GM10266 (cell line): ENCODE measurements around the gene MED13L.

Experiments
- DNase-seq: peaks from one replicate; pipeline ENCODE4 v3.0.0; 2012; ENCODE audit errors: extremely low spot score
- TF ChIP-seq, protein P1 (sequence below): IDR thresholded peaks from 2 replicates; pipeline ENCODE4 v1.5.1; 2012; ENCODE audit warnings: mild to moderate bottlenecking, low read depth; ENCODE audit not compliant: control insufficient read depth, insufficient read depth; ENCODE audit errors: missing control alignments

MED13L gene

DNA sequence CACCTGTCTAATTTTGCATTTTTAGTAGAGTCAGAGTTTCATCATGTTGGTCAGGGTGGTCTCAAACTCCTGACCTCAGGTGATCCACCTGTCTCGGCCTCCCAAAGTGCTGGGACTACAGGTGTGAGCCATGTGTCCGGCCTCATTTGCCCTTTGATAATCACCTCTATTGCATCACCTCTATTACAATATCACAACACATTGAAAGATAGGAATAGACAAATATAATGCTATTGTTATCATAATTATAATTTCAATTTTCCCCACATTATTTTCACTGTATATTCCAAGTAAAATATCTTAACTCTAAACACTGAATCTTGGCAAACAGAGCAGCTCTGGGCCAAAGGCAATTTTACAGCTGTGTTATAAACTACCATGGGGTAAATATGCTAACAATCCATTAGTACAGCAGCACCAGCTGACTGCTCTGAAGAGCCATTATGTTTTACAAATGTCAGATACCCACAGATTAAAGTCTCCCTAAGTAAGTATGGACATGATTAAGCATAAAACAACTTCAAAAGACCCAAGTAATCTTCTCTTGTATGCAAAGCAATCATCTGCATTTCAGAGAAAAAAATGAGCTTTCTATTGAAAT lies 173.2 kb downstream of the MED13L start:
- TF ChIP-seq, protein P1, sequence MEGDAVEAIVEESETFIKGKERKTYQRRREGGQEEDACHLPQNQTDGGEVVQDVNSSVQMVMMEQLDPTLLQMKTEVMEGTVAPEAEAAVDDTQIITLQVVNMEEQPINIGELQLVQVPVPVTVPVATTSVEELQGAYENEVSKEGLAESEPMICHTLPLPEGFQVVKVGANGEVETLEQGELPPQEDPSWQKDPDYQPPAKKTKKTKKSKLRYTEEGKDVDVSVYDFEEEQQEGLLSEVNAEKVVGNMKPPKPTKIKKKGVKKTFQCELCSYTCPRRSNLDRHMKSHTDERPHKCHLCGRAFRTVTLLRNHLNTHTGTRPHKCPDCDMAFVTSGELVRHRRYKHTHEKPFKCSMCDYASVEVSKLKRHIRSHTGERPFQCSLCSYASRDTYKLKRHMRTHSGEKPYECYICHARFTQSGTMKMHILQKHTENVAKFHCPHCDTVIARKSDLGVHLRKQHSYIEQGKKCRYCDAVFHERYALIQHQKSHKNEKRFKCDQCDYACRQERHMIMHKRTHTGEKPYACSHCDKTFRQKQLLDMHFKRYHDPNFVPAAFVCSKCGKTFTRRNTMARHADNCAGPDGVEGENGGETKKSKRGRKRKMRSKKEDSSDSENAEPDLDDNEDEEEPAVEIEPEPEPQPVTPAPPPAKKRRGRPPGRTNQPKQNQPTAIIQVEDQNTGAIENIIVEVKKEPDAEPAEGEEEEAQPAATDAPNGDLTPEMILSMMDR = no peak
- DNase-seq = no peak

DNA sequence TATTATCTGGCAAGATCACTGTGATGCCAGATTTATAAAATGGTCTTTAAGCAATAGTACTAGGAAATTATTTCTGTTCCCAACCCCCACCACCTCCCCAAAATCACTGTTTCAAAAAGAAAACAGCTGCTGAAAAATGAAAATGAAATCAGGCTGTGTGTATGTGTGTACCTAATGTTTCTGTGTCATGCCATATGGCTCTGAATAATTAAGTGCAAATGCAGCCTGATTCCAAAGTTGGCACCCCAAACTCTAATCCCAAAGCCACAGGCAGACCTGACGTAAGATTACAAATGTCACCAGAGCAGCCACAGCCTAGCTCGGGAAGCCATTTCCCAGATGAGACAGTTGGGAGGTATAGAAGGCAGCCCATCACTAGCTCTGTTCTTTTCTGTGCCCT lies 175.5 kb downstream of the MED13L start:
- DNase-seq = no peak
- TF ChIP-seq, protein P1 = no peak

DNA sequence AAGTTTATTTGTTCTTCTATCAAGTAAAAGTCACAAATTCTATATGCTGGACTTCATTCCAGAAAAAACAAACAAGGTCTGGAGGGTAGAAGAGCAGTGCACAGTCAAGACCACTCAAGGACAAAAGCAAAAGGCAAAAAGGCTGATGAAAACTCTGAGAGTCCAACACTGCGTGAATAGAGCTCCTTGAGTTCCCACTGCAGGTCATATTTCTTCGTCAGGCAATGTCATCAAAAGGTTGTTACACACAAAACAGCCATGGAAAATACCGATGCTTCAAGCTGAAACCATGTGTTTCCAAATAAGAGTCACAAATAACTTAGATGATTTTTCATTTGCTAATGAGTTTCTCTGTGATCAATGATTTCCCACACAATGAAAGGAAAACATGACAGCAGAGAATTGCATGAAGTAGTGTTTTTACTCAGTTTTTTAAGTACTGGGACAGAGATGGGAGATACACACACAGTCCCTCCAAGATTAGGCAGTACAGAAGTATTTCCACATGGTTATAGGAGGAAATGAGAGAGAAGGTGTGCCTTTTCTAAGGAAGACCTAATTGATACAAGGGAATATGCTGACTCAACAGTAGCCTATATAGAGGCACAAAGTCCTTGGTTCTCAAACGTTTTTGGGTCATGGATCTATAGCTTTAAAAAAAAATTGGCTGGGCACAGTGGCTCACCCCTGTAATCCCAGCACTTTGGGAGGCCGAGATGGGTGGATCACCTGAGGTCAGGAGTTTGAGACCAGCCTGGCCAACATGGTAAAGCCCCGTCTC lies 177.7 kb downstream of the MED13L start:
- no peak for DNase-seq
- TF ChIP-seq, protein P1 = no peak

DNA sequence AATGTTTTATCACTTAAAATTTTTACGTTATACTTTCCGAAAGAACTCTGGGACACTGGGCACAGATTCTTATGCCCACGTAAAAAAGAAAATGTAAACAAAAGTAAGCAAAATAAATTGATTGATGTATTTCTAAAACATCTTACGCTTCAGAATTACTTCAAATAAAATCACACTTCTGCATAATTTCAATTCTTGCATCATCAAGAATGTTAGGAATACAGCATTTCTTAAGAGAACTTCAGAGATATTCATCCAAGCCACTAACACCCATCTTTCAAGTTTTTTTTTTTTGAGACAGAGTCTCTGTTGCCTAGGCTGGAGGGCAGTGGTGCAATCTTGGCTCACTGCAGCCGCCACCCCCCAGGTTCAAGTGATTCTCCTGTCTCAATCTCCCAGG lies 180.6 kb downstream of the MED13L start:
- no peak for DNase-seq
- TF ChIP-seq, protein P1 = no peak

DNA sequence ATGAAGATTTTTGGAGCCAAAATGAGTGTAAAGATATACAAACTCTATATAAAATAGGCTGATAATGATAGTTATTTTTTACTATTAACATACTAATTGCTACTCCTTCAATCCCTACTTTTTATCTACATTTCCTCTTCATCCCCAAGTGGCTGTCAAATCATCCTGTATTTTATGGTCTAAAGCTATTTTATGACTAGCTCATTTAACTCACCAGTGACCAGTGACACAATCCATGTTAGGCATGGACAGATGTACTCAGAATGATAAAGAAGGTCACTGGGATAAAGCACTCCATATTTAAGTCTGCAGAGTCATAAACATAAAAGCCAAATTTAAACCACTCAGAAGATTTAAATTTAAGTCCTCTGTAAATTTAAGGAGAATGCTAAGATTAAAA lies 183.0 kb downstream of the MED13L start:
- DNase-seq = no peak
- TF ChIP-seq, protein P1 = no peak

DNA sequence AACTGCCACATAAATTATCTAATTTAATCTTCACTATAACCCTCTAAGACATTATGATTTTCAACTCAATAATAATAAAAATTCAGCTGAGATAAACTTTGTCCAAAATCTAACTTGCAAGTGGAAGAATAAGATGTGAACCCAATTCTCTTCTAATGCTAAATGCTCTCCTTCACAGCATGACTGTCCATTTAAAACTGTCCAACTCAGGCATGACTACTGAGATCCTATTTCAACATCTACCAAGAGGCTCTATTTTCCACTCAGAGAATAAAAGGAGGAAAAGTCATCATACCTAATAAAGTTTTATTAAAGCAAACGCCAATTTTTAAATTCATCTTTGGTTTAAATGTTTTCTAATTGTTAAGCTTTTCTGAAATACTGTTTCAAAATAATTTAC lies 183.6 kb downstream of the MED13L start:
- no peak for DNase-seq
- TF ChIP-seq, protein P1 = no peak

DNA sequence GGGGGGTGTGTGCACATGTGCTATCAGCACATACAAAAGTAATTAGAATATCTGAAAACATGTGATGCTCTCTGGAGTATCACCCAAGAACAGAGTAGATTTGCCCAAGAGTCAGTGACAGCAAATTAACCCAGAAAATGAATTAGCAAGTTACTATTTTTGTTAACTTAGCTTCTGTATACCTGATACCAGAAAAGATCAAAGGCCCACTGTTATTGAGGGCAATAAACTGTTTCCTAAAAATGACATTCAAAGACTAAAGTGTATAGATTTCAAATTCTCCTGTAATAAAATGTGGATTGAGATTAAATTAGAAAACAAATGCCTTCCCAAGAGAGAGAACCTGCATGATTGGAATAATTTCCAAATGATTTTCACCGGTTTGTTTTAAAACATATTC lies 184.7 kb downstream of the MED13L start:
- TF ChIP-seq, protein P1 = no peak
- no peak for DNase-seq
